ENCODE measurements around the gene ADAMTS12. TPM values are rescaled to one million over a fixed set of nuclear protein-coding genes. Genes with fewer than 3 reads are reported as not detected.

ADAMTS12 gene
- total RNA-seq, 2 donors from 2014 or later: 0.42 to 1.1 TPM

GRCh38 chr5:33696411-33696810 is 195.4 kb downstream of the ADAMTS12 start:
- intact Hi-C loops (cut with DNase I): no loop called here
- no peaks in the 10 kb centered on the region for H3K36me3 ChIP-seq
- H3K9ac ChIP-seq (ENCODE audit: low read depth in 2 of 2, low read length in 2 of 2): no peak overlapping the region
- H3K4me1 ChIP-seq: no peaks in the 10 kb centered on the region
- H3K4me3 ChIP-seq: no peak overlapping the region
- H3K27ac ChIP-seq: no peak overlapping the region
- no peaks in the 10 kb centered on the region for H3K9me3 ChIP-seq
- no peak for DNase-seq
- no peaks in the 10 kb centered on the region for H3K27me3 ChIP-seq
- TF ChIP-seq, protein P1, sequence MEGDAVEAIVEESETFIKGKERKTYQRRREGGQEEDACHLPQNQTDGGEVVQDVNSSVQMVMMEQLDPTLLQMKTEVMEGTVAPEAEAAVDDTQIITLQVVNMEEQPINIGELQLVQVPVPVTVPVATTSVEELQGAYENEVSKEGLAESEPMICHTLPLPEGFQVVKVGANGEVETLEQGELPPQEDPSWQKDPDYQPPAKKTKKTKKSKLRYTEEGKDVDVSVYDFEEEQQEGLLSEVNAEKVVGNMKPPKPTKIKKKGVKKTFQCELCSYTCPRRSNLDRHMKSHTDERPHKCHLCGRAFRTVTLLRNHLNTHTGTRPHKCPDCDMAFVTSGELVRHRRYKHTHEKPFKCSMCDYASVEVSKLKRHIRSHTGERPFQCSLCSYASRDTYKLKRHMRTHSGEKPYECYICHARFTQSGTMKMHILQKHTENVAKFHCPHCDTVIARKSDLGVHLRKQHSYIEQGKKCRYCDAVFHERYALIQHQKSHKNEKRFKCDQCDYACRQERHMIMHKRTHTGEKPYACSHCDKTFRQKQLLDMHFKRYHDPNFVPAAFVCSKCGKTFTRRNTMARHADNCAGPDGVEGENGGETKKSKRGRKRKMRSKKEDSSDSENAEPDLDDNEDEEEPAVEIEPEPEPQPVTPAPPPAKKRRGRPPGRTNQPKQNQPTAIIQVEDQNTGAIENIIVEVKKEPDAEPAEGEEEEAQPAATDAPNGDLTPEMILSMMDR (IDR thresholded peaks at IDR 0.05): no peak

- Histone ChIP-seq H3K4me1 (no peaks in the 10 kb centered on the region), H3K4me3 (no peak overlapping the region), H3K27me3 (no peaks in the 10 kb centered on the region), H3K9me3 (no peaks in the 10 kb centered on the region), H3K36me3 (no peaks in the 10 kb centered on the region), H3K27ac (no peak overlapping the region), H3K9ac (ENCODE audit: low read depth in 2 of 2, low read length in 2 of 2) (no peak overlapping the region)
- intact Hi-C loops (cut with DNase I): no loop called here
- TF ChIP-seq, protein P1 (IDR thresholded peaks at IDR 0.05): no peak
- DNase-seq: no peak
Measured at GRCh38 chr5:33692980-33693379, 198.8 kb downstream of the ADAMTS12 start.

- H3K9ac ChIP-seq (ENCODE audit: low read depth in 2 of 2, low read length in 2 of 2): no peak overlapping the region
- DNase-seq: no peak
- H3K36me3 ChIP-seq: no peaks in the 10 kb centered on the region
- no peaks in the 10 kb centered on the region for H3K9me3 ChIP-seq
- TF ChIP-seq, protein P1 (IDR thresholded peaks at IDR 0.05): no peak
- H3K27ac ChIP-seq: no peak overlapping the region
- no peaks in the 10 kb centered on the region for H3K4me1 ChIP-seq
- intact Hi-C loops (cut with DNase I): no loop called here
- no peaks in the 10 kb centered on the region for H3K27me3 ChIP-seq
- H3K4me3 ChIP-seq: no peak overlapping the region
Measured at GRCh38 chr5:33691856-33692255, 199.9 kb downstream of the ADAMTS12 start.

GRCh38 chr5:33690374-33691135 is 201.2 kb downstream of the ADAMTS12 start:
- intact Hi-C loops (cut with DNase I): no loop called here
- Histone ChIP-seq H3K9ac (ENCODE audit: low read depth in 2 of 2, low read length in 2 of 2) (no peak overlapping the region), H3K36me3 (no peaks in the 10 kb centered on the region), H3K27me3 (no peaks in the 10 kb centered on the region), H3K27ac (no peak overlapping the region), H3K9me3 (no peaks in the 10 kb centered on the region), H3K4me3 (no peak overlapping the region), H3K4me1 (no peaks in the 10 kb centered on the region)
- DNase-seq: no peak
- TF ChIP-seq, protein P1 (IDR thresholded peaks at IDR 0.05): no peak

DNA sequence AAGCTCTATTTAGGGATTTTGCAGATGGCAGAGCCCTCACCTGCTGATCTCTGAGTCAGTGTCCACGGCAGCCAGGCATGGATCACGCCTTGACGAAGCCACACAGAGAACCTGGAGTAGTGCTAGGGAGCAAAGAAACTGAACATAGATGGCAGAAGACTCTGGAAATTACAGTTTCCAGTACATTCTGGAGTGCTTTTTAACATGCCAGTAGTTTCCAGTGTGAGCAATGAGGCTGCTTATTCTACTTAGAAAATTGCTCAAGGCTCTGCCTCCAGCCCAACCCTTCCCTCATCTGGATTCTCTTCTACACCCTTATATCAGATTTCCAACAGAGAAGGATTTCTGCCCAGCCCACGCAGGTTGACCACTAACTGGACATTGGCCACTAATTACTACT is 203.3 kb downstream of the ADAMTS12 start:
- Histone ChIP-seq H3K27ac (no peak overlapping the region), H3K9me3 (no peaks in the 10 kb centered on the region), H3K4me3 (no peak overlapping the region), H3K27me3 (no peaks in the 10 kb centered on the region), H3K36me3 (no peaks in the 10 kb centered on the region), H3K9ac (ENCODE audit: low read depth in 2 of 2, low read length in 2 of 2) (no peak overlapping the region), H3K4me1 (no peaks in the 10 kb centered on the region)
- TF ChIP-seq, protein P1 (IDR thresholded peaks at IDR 0.05): no peak
- no peak for DNase-seq
- intact Hi-C loops (cut with DNase I): no loop called here
